ENCODE data around the gene TRIP12.

The TRIP12 gene

DNA sequence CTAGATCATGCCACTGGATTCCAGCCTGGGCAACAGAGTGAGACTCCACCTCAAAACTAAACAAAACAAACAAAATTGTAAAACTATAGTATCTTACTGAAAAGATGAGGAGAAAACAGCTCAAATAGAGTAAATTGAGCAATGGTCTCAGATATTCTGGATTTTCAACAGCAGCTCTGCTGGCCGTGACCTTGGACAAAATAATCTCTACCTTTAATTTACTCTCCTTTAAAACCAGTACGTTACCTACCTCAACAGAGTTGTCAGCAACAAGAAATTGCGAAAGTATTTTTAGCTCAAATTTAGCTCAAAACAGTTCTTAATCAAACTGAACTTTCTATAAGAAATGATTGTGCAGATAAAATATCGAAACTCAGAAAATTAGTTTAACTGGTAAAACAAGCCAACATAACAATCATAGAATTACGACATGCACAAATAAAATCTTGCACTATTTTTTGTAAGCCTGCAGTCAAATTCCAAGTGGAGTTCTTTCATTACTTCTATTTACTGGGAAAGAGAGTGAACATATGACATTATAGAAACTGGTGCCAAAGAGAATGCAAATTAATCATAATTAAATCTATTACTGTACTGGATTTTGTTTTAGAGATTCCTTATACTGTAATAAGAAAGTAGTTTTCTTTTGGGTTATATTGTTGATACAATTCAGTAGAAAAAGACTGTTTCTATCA lies 40.8 kb downstream of the TRIP12 start:
- H3K9me3 ChIP-seq = no peaks in the 10 kb centered on the region
- H3K27ac ChIP-seq = no peak overlapping the region
- H3K4me1 ChIP-seq = no peaks in the 10 kb centered on the region; the same call in 1 of the 2 replicates
- no peak overlapping the region for H3K4me3 ChIP-seq
- H3K27me3 ChIP-seq = no peaks in the 10 kb centered on the region
- no peak for TF ChIP-seq Cebpa-rat (IDR thresholded peaks at IDR 0.05)
- H3K4me2 ChIP-seq = no peak overlapping the region
- H3K9ac ChIP-seq = no peak overlapping the region
- peaks cover 63% of the 10 kb centered on the region for H3K36me3 ChIP-seq
- peaks cover 95% of the 10 kb centered on the region for H4K20me1 ChIP-seq

DNA sequence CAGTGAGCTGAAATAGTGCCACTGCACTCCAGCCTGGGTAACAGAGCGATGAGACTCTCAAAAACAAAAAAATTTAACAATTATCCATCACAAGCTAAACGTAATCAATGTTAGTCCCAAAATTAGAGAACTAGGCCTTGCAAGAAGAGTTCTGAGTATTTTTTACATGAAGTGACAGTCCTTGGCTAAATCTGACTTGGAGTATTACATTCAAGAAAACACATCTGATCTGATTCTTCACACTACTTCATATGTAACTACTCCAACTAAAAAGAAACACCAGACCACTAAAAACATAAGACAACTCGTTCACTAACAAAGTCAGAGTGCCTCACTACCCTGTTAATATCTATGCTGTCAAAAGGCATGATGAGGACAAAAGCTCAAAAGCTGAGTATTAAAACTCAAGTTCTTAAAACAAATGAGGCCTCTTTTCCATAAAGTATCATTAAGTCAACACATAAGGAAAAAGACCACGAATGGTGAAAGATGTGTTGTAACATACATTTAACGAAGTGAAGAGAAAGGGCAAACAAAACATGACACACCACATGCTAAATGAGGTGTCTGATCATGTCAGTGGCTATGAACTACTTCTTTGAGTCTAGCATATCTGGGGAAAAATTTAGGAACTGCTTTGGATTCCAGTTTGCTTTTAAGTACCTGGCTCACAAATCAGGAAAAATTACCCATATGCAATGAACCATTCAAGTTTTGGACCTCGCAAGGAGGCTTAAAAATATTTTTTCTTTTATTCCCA lies 42.4 kb downstream of the TRIP12 start:
- Histone ChIP-seq H3K4me3 (no peak overlapping the region), H3K27me3 (no peaks in the 10 kb centered on the region), H3K27ac (no peak overlapping the region), H3K36me3 (peaks cover 58% of the 10 kb centered on the region), H3K4me1 (no peaks in the 10 kb centered on the region), H4K20me1 (peaks cover 95% of the 10 kb centered on the region), H3K9ac (no peak overlapping the region), H3K4me2 (no peak overlapping the region), H3K9me3 (no peaks in the 10 kb centered on the region)
- no peak for TF ChIP-seq Cebpa-rat (IDR thresholded peaks at IDR 0.05)

DNA sequence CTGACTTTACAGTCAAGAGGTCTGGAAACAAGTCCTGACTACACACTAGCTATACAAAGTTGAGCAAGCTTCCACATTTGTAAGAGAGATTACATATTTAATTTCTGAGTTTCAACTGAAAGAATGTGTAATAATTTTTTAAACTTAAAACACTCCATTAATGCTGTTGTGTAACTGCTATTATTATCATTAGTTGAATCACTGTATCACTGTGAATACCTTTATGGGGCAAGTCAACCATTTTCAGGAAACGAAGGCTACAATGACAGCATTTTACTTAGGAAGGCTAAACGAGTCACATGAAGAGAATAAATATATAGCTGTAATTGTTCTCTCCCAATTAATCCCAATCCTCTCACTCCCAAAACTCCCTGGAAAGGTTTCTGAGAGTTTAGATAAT lies 46.3 kb downstream of the TRIP12 start:
- TF ChIP-seq Cebpa-rat (IDR thresholded peaks at IDR 0.05) = no peak
- Histone ChIP-seq H3K4me1 (0 out of 2 replicates have a peak, but pooled peaks cover 7% of the 10 kb centered on the region), H3K27ac (no peak overlapping the region), H3K36me3 (peaks cover 71% of the 10 kb centered on the region), H3K4me2 (no peak overlapping the region), H3K27me3 (no peaks in the 10 kb centered on the region), H3K4me3 (no peak overlapping the region), H3K9ac (no peak overlapping the region), H3K9me3 (no peaks in the 10 kb centered on the region), H4K20me1 (peaks cover 87% of the 10 kb centered on the region)

- no peak overlapping the region for H3K4me2 ChIP-seq
- H3K27ac ChIP-seq = no peak overlapping the region
- H3K36me3 ChIP-seq = peaks cover 71% of the 10 kb centered on the region
- peaks cover 87% of the 10 kb centered on the region for H4K20me1 ChIP-seq
- no peak for TF ChIP-seq Cebpa-rat (IDR thresholded peaks at IDR 0.05)
- H3K9ac ChIP-seq = no peak overlapping the region
- H3K4me1 ChIP-seq = 0 out of 2 replicates have a peak, but pooled peaks cover 7% of the 10 kb centered on the region
- H3K4me3 ChIP-seq = no peak overlapping the region
- no peaks in the 10 kb centered on the region for H3K27me3 ChIP-seq
- H3K9me3 ChIP-seq = no peaks in the 10 kb centered on the region
Observed at GRCh38 chr2:229874647-229875046, 47.2 kb downstream of the TRIP12 start.

DNA sequence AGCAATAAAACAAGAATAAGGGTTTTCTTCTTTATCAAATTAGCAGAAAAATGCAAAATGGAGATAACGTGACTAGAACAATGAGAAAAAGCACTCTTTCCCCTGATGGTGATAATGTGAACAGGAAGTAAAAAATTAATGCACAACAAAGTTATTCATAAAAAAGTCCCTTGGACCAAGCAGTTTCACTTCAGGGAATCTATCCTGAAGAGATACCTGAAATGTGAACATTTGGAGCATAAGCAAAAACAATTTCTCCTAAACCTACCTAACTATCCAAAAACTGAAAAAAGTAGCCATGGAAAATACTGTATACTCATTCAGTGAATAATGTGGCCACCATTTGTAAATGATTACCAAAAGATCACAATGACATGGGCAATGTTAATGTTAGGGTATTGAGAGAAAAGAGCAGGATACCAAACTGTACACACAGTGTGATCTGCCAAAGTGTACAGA lies 48.7 kb downstream of the TRIP12 start:
- no peak overlapping the region for H3K4me2 ChIP-seq
- H3K4me3 ChIP-seq = no peak overlapping the region
- no peak overlapping the region for H3K9ac ChIP-seq

DNA sequence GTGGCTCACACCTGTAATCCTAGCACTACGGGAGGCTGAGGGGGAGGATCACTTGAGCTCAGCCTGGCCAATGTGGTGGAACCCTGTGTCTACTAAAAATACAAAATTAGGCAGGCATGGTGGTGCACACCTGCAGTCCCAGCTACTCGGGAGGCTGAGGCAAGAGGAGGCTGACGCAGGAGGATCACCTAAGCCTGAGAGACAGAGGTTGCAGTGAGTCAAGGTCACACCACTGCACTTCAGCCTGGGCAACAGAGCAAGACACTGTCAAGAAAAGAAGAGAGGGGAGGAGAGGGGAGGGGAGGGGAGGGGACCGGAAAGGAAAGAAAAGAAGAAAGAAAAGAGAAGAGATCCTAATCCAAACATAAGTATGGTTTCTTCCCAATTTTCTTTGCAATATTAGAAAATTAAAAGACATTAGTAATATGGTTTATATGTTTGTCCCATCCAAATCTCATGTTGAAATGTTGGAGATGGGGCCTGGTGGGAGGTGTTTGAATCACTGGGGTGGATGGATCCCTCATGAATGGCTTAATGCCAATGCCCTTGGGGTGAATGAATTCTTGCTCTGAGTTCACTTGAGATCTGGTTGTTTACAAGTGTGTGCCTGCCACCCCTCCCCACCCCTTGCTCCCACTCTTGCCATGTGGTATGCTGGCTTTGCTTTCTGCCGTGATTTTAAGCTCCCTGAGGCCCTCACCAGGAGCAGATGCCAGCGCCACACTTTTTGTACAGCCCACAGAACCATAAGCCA lies 50.7 kb downstream of the TRIP12 start:
- H3K27me3 ChIP-seq = no peaks in the 10 kb centered on the region
- TF ChIP-seq Cebpa-rat (IDR thresholded peaks at IDR 0.05) = no peak
- no peaks in the 10 kb centered on the region for H3K9me3 ChIP-seq
- peaks cover 92% of the 10 kb centered on the region for H4K20me1 ChIP-seq
- H3K4me1 ChIP-seq = 0 out of 2 replicates have a peak, but pooled peaks cover 7% of the 10 kb centered on the region
- H3K4me2 ChIP-seq = no peak overlapping the region
- H3K4me3 ChIP-seq = no peak overlapping the region
- H3K36me3 ChIP-seq = peaks cover 55% of the 10 kb centered on the region
- no peak overlapping the region for H3K9ac ChIP-seq
- H3K27ac ChIP-seq = no peak overlapping the region

More for the DNA sequence above, 48.7 kb downstream of the TRIP12 start:
- Histone ChIP-seq H4K20me1 (peaks cover 92% of the 10 kb centered on the region), H3K4me1 (0 out of 2 replicates have a peak, but pooled peaks cover 7% of the 10 kb centered on the region), H3K36me3 (peaks cover 71% of the 10 kb centered on the region), H3K9me3 (no peaks in the 10 kb centered on the region), H3K27ac (no peak overlapping the region), H3K27me3 (no peaks in the 10 kb centered on the region)
- no peak for TF ChIP-seq Cebpa-rat (IDR thresholded peaks at IDR 0.05)

DNA sequence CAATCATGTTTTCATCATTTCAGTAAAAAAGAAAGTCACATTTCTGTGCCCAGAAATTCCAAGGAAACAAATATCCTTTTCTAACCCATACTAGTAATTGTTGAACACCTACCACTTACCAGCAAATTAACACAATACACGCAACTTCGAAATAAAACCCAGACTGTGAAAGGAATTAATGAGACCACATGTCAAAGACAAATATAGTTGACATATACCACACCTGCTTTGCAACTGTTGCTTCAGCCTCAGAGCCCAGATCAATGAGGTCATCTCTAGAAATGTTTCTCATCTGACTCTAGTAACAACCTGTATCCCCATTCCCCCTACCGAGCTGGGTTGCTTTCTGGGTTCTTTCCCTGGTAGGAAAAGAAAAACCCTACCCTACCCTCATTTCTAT lies 52.6 kb downstream of the TRIP12 start:
- Histone ChIP-seq H3K27ac (no peak overlapping the region), H3K4me1 (0 out of 2 replicates have a peak, but pooled peaks cover 7% of the 10 kb centered on the region), H3K9me3 (no peaks in the 10 kb centered on the region), H3K36me3 (peaks cover 50% of the 10 kb centered on the region), H3K4me3 (no peak overlapping the region), H3K4me2 (no peak overlapping the region), H3K27me3 (no peaks in the 10 kb centered on the region), H3K9ac (no peak overlapping the region), H4K20me1 (peaks cover 92% of the 10 kb centered on the region)
- TF ChIP-seq Cebpa-rat (IDR thresholded peaks at IDR 0.05) = no peak

DNA sequence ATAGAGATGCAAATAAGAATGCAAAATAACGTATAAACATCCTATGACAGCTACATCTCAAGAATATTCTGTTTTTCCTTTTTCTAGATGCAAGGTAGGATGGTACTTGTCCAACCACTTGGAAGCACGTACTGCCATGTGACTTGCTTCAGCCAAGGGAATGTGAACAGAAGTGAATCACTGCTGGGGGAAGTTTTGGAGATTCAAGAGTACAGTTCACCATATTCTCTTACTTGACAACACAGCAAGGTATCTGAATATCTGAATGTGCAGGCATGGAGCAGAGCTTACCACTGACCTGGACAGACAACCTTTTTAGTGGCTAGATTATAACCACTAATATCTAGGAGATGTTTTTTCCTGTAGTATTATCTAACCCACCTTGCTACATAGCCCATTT lies 53.0 kb downstream of the TRIP12 start:
- Histone ChIP-seq H3K9me3 (no peaks in the 10 kb centered on the region), H4K20me1 (peaks cover 92% of the 10 kb centered on the region), H3K36me3 (peaks cover 50% of the 10 kb centered on the region), H3K4me1 (0 out of 2 replicates have a peak, but pooled peaks cover 7% of the 10 kb centered on the region), H3K4me2 (no peak overlapping the region), H3K4me3 (no peak overlapping the region), H3K9ac (no peak overlapping the region), H3K27ac (no peak overlapping the region), H3K27me3 (no peaks in the 10 kb centered on the region)
- TF ChIP-seq Cebpa-rat (IDR thresholded peaks at IDR 0.05) = no peak

GRCh38 chr2:229865033-229865432 lies 56.8 kb downstream of the TRIP12 start:
- H3K4me2 ChIP-seq = no peak overlapping the region

More at GRCh38 chr2:229865033-229865432, 56.8 kb downstream of the TRIP12 start:
- H3K27ac ChIP-seq = no peak overlapping the region
- peaks cover 100% of the 10 kb centered on the region for H4K20me1 ChIP-seq
- no peaks in the 10 kb centered on the region for H3K27me3 ChIP-seq
- H3K9me3 ChIP-seq = no peaks in the 10 kb centered on the region
- TF ChIP-seq Cebpa-rat (IDR thresholded peaks at IDR 0.05) = no peak
- H3K9ac ChIP-seq = no peak overlapping the region
- no peaks in the 10 kb centered on the region for H3K4me1 ChIP-seq
- no peak overlapping the region for H3K4me3 ChIP-seq
- H3K36me3 ChIP-seq = peaks cover 27% of the 10 kb centered on the region
